ENCODE results near the gene MRPL41. TPM values are rescaled to one million over a fixed set of nuclear protein-coding genes. Genes with fewer than 3 reads are reported as not detected.
"Not testable (repeated sequence)": the region's sequence is repeated elsewhere in the genome, so short reads cannot be mapped to it uniquely, and the experiment has no call there.

The MRPL41 gene
- total RNA-seq, 1 donor from 2014 or later = 86.8 TPM

- DNase-seq (ENCODE audit: low spot score) = no peak
Observed at GRCh38 chr9:137521405-137521985, 30.2 kb upstream of the MRPL41 start.

GRCh38 chr9:137522746-137523455, 28.8 kb upstream of the MRPL41 start:
- no peak for DNase-seq (ENCODE audit: low spot score)

- no peak for DNase-seq (ENCODE audit: low spot score)
Observed at GRCh38 chr9:137524161-137524980, 27.3 kb upstream of the MRPL41 start.

GRCh38 chr9:137524981-137525317, 26.7 kb upstream of the MRPL41 start:
- no peak for DNase-seq (ENCODE audit: low spot score)

GRCh38 chr9:137530331-137530730, 21.3 kb upstream of the MRPL41 start:
- DNase-seq (ENCODE audit: low spot score) = no peak

- DNase-seq (ENCODE audit: low spot score) = no peak
Observed at GRCh38 chr9:137531099-137531765, 20.4 kb upstream of the MRPL41 start.

- not testable (repeated sequence) for DNase-seq (ENCODE audit: low spot score)
Observed at GRCh38 chr9:137532891-137533468, 18.7 kb upstream of the MRPL41 start.

- DNase-seq (ENCODE audit: low spot score) = peak; percentile 56
Observed at GRCh38 chr9:137534256-137535119, 17.2 kb upstream of the MRPL41 start.

- no peak for DNase-seq (ENCODE audit: low spot score)
Observed at GRCh38 chr9:137535120-137535428, 16.6 kb upstream of the MRPL41 start.

GRCh38 chr9:137536594-137537131, 15.0 kb upstream of the MRPL41 start:
- DNase-seq (ENCODE audit: low spot score) = not testable (repeated sequence)

- DNase-seq (ENCODE audit: low spot score) = no peak
Observed at GRCh38 chr9:137538058-137538457, 13.6 kb upstream of the MRPL41 start.

GRCh38 chr9:137540536-137540935, 11.1 kb upstream of the MRPL41 start:
- DNase-seq (ENCODE audit: low spot score) = no peak

- no peak for DNase-seq (ENCODE audit: low spot score)
Observed at GRCh38 chr9:137542486-137542885, 9.2 kb upstream of the MRPL41 start.

GRCh38 chr9:137543237-137543963, 8.3 kb upstream of the MRPL41 start:
- no peak for DNase-seq (ENCODE audit: low spot score)

GRCh38 chr9:137544176-137544760, 7.4 kb upstream of the MRPL41 start:
- no peak for DNase-seq (ENCODE audit: low spot score)

- DNase-seq (ENCODE audit: low spot score) = no peak
Observed at GRCh38 chr9:137545123-137545522, 6.6 kb upstream of the MRPL41 start.

GRCh38 chr9:137547687-137548543, 3.8 kb upstream of the MRPL41 start:
- DNase-seq (ENCODE audit: low spot score) = no peak

- DNase-seq (ENCODE audit: low spot score) = peak; percentile 90
Observed at GRCh38 chr9:137550231-137550621, 1.5 kb upstream of the MRPL41 start, which contains the start of gene PNPLA7. PNPLA7 (minus strand) TSS chr9:137550402; CDS start chr9:137550197, 205 bp downstream.

- not testable (repeated sequence) for DNase-seq (ENCODE audit: low spot score)
Observed at GRCh38 chr9:137550958-137551263, 768 bp upstream of the MRPL41 start.

Measured in mucosa of gallbladder (tissue), 1 donor.